Measurements from ENCODE around the gene ARHGEF17.

Gene ARHGEF17

GRCh38 chr11:73376803-73377629 lies 68.9 kb downstream of the ARHGEF17 start:
- DNase-seq = peak in 40 of 56 donors; percentile 23 to 86 (median 52)

- no peak for DNase-seq
These were observed 71.3 kb downstream of the ARHGEF17 start for GRCh38 chr11:73379189-73379880.

- no peak for DNase-seq
These were observed 72.3 kb downstream of the ARHGEF17 start for GRCh38 chr11:73380331-73380730.

GRCh38 chr11:73380897-73381410 lies 72.9 kb downstream of the ARHGEF17 start:
- DNase-seq = no peak

GRCh38 chr11:73381589-73381988 lies 73.5 kb downstream of the ARHGEF17 start:
- no peak for DNase-seq

GRCh38 chr11:73382183-73382582 lies 74.1 kb downstream of the ARHGEF17 start:
- DNase-seq = no peak

- no peak for DNase-seq
These were observed 74.7 kb downstream of the ARHGEF17 start for GRCh38 chr11:73382747-73383146.

- DNase-seq = peak in 26 of 56 donors; percentile 7 to 70 (median 34)
These were observed 75.4 kb downstream of the ARHGEF17 start for GRCh38 chr11:73383249-73384124.

- DNase-seq = no peak
These were observed 76.0 kb downstream of the ARHGEF17 start for GRCh38 chr11:73384125-73384441.

- no peak for DNase-seq
These were observed 76.4 kb downstream of the ARHGEF17 start for GRCh38 chr11:73384531-73384871.

GRCh38 chr11:73384872-73385689 lies 77.0 kb downstream of the ARHGEF17 start:
- DNase-seq = peak in 28 of 56 donors; percentile 23 to 59 (median 36)

- peak in 1 of 56 donors; percentile 30 for DNase-seq
These were observed 77.9 kb downstream of the ARHGEF17 start for GRCh38 chr11:73386016-73386415.

GRCh38 chr11:73386546-73386945 lies 78.5 kb downstream of the ARHGEF17 start:
- no peak for DNase-seq

GRCh38 chr11:73387594-73388264 lies 79.7 kb downstream of the ARHGEF17 start:
- no peak for DNase-seq

- DNase-seq = peak in 2 of 56 donors; percentile 20 to 29
These were observed 80.4 kb downstream of the ARHGEF17 start for GRCh38 chr11:73388265-73389133.

- DNase-seq = no peak
These were observed 81.1 kb downstream of the ARHGEF17 start for GRCh38 chr11:73389134-73389525.

GRCh38 chr11:73389916-73390315 lies 81.8 kb downstream of the ARHGEF17 start:
- DNase-seq = no peak

GRCh38 chr11:73390601-73391565 lies 82.8 kb downstream of the ARHGEF17 start:
- DNase-seq = no peak

Measured in nucleus accumbens (tissue), 56 donors.